Measurements from ENCODE around the gene CAPZB.

The CAPZB gene

DNA sequence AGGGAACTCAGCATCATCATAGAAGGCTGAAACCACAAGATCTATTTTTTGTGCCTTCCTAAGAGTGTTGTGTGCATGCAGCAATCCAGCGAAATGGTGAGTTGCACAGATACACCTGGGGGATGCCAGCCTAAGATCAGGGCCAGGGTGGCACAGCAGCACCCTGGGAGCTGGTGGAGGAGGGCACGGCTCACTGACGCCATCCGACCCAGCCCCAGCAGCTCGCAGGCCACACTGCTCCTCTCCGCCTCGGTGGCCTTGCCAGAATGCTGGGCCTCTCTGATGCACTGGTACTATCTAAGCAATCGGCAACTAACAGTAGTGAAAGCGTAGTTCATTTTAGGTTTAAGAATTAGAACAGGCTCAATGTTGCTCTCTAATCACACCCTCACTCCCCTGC, 37.8 kb downstream of the CAPZB start:
- DNase-seq: no peak

DNA sequence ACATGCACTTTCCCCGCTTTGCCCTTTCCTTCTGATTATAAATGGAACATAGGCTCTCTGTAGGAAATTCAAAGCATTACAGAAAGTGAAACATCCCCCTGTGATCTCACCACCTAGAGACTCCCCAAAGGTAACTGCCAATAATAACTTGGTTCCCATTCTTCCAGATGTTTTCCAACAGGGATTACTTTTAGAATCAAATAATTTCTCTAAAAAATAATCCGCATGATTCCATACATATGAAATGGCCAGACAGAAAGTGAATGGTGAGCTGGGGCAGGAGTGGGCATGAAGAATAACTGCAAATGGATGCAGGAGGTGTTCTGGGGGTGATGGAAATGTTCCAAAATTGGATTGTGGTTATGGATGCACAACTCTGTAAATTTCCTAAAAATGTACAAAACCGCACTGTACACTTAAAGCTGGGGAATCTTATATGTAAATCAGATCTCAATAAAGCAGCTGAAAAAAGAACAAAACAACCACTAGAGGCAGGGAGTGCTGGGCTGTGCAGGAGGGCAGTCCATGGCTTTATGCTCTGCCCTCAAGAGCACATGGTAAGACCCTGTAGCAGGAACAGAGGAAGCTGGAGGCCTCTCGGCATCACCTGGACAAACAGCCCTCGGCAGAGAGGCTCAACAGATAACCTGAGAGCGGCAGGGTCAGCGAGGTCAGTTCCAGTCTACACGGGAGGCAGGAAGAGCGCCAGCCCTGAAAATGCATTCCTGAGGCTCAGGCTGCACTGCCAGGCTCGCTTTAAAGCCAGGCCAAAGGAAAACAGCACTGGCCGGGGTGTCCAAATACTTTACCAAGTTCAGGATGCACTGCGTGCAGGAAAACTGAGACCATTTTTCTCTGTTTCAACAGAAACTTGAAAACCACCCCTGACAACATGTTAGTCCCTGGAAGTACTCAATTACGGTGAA, 39.7 kb downstream of the CAPZB start:
- no peak for DNase-seq

GRCh38 chr1:19444296-19445021, 40.9 kb downstream of the CAPZB start:
- DNase-seq: no peak

DNA sequence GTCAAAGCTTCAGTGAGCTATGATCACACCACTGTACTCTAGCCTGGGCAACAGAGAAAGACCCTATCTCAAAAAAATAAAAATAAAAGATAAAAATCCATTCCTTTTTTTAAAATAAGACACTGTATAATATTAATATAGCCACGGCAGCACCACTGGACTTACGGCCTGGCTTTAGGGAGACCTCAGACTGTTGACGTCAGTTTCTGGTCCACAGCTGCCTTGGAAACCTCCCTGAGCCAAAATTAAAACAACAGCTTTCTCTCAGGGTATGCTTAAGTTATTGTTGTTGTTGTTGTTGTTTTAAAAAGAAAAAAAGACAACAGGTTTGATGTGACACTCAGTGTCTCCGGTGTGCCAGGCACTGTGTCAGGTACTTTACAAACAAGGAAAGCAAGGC, 42.0 kb downstream of the CAPZB start:
- no peak for DNase-seq

DNA sequence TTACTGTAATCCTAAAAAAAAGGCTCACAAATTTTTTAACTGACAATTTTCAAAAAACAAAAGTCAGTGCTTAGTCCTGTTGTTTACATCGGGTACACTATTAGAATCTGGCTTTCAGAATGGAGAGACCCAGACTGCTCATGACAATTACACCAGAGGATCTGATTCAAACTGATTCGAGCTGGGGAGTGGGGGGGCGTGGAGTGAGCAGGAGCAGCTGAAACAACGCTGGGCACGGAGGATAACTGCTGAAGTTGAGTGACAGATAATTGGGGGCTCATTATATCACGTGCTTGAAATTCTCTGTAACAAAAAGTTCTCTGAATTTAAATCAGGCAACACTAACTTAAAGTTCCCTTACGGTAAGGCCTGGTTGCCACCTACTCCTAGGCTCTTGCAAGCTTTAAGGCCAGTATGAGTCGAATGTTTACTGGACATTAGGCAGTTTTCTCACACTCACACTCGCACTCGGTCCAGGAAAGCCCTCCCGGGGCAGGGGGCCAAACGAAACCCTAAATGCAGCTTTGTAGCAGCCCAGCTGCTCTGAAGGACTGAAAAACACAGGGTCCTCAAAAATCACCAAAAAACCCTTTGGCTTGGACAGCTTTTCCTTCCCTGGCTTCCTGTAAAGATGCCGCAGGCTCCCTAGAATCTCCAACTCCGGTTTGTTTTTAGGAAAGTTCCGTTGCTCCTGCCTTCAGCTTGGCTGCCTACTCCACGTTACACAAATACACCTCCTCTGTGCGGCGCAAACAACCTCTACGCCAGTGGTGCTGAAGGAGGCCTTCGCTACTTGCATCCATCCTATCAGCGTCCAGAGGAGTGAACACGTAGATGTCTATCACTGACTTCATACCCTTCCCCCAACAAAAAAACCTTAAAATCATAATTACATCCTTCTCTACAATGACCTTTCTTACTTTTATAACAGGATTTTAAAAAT, 42.9 kb downstream of the CAPZB start:
- DNase-seq: no peak

- DNase-seq: no peak
These were observed 44.1 kb downstream of the CAPZB start for GRCh38 chr1:19441048-19441780.

DNA sequence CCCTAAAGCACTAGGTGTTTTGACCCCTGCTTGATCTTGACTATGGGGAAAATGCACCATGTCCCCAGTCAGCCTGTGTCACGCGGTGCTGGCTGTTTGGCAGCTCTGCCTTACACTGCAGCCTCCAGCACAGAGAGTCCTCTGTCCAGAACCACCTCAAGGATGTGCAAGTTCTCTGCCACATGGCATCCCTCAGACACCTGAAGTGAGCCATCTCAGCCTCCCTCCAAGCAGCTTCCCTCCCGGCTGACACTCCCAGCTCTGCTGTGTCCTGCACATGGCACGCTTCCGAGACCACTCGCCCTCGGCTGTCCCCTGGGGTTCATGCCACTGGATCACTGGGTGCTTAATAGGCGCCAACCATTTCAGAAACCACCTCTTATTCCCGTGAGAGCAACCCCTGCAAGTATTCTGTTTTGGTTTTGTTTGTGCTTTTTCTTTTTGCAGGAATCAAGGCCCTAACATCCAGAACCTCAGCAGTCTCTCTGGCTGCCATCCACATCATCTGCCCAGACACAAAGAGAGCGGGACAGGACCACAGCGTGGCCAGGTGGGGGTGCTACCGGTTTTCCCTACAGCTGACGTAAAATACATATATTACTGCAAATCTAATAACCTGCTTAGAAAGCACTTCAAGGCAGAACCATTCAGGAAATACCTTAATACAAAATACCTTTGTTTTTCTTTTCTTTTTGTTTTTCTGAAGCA, 45.7 kb downstream of the CAPZB start:
- DNase-seq: no peak

GRCh38 chr1:19438516-19439195, 46.7 kb downstream of the CAPZB start:
- no peak for DNase-seq

DNA sequence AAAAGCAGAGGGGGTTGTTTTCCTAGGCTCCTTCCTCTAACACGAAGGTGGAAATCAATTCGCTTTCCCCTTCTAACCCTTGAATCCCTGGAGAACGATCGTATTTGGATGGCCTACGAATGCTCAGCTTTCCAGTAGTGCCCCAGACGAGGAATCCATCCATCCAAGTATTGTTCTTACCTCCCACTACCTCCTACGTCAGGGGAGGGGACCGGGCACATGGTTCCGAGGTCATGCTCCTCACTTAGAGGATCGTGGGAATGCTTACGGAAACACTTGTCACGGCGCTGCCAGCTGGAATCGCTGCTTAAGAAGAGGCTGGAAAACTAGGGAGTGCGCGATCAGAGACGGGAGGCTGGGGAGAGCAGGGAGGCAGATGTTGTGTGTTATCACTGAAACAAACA, 47.4 kb downstream of the CAPZB start:
- DNase-seq: peak; percentile 31

DNA sequence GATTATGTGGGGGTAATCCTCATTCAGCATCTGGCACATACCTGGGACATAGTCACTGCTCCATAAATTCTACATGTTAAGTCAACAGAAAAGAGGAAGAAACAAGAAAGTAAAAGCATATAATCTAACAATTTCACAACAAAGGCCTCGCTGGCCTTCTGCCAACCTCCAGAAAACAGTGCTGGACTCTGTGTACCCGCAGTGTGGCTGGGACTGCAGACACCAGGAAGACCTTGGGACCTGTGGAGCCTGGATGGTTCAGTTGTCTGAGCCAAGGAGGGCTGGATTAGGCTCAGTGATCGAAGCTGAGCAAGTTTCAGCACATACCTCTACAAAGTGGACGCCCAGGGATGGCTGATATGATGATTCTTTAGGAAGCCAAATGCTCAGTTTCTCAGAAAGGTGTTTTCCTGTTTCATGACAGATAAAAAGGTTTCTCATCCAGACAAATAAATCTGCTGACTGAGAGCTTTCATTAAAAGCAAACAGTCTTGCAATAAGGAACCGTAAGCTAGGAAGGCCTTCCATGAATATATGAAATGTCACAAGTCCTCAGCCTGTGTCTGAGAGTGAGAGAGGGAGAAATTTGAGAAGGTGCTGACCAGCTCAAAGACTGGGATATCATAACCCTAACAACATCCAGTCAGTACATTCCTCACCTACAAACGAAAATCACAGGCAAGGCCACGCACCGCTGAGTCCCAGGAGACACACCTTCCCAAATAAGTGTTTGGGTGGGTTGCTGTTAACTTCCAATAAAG, 48.4 kb downstream of the CAPZB start:
- no peak for DNase-seq

- DNase-seq: peak; percentile 65
These were observed 49.4 kb downstream of the CAPZB start for GRCh38 chr1:19435851-19436455.

DNA sequence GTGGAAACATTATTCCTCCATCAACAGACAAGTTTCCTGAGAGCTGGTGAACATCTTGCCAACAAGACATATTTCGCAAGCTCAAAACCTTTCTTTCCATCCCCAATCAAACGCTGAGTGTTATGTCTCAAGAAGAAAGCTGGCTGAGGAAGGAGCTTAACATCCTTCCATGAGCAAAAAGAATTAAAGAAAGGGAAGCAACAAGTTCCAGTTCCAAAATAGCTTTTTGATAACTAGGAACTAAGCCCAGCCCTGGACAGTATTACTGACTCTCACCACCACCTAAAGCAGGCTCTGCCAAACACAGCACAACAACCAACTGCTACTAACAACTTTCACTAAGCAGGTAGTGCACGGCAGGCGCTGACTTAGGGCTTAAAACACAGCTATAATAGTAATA, 50.2 kb downstream of the CAPZB start:
- peak; percentile 47 for DNase-seq

GRCh38 chr1:19433719-19433998, 51.7 kb downstream of the CAPZB start:
- DNase-seq: no peak

DNA sequence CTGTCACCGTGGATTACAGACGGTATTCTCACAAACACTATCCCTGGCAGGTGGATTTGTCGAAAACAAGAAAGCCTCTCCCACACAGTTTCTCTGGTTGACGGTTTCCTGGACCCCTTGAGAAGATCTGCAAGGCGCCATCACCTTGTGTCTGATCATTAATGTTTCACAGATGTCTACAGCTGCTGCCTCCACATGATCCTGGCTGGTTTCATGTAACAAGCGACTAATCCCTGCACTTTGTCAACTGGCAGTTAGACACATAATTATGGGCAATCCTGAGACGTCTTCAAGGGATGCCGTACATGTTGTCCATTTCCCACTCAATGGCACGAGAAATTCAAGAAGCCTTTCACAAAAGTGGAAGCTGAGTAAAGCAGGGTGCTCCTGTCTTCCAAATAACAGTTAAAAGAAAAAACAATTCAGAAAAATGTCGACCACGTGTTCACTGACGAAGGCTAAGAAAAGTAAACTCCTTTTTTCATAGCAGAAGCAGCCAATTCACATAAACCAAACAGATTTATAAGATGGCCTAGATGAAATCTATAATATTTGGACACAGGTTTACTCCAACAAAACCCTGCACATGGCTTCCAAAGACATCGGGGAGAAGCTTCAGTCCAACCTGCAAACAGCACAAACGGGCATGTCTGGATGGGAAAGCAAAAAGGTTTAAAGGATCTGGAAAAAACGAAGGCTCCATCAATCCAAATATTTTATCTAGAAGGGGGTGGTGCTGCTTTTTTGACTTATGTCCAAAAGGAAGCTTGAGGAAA, 52.2 kb downstream of the CAPZB start:
- no peak for DNase-seq

- peak; percentile 49 for DNase-seq
These were observed 54.9 kb downstream of the CAPZB start for GRCh38 chr1:19430121-19431068.

DNA sequence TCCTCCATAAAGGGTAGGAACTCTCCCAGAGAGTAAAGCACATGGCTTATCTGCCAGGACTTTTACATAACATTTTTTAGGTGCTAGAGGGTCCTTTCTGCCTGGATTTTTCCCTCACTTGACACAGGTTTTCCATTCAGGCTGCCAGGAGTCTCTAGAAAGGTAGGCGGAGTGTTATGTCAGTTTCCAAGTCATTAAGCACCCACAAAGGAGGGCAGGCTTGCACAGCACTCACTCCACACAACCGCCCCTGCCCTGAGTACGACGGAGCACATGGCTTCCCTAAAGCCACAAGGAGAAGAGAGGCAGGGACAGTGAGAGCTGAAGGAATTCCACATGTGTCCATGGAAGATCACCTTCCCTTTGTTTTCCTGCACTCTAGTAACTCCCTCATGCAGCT, 55.7 kb downstream of the CAPZB start:
- DNase-seq: no peak

GRCh38 chr1:19427087-19427781, 58.1 kb downstream of the CAPZB start:
- peak; percentile 76 for DNase-seq
